A673 (cell line): Measurements from ENCODE around the gene PEX16.

Experiments used
- EZH2 ChIP-seq: fragments of 200-600 bp; sonication (generic); IDR thresholded peaks from 2 replicates; pipeline ENCODE4 v1.6.1; 2017; ENCODE audit warnings: borderline replicate concordance, low read depth, mild to moderate bottlenecking, mixed read lengths, antibody characterized with exemption, low read length; ENCODE audit not compliant: poor library complexity, severe bottlenecking
- TF ChIP-seq, protein P1 (sequence below): fragments of 300-800, 200-600 bp; sonication (generic); conservative IDR thresholded peaks from 2 replicates; pipeline ENCODE4 v1.5.1; 2017; ENCODE audit warnings: low read depth, mild to moderate bottlenecking, antibody characterized with exemption, low read length, moderate library complexity, mixed read lengths

DNA sequence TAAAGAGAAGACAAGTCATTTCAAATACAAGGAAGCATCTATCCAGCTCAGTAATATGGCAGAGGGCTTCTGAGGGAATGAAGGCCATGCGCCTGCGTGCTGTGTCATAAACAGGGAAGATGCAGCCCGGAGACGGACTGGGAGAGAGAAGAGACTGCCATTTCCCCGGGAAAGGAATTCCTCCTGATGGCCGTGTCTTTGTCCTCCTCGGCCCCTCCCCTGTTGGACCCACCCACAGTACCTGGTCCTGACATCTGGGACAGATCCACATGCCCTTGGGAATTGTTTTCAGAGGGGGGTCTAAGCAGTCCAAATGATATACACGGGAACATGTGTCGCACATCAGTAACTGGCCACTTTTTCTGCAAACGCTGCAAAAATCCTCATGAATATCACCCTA is 20.2 kb upstream of the PEX16 start:
- TF ChIP-seq, protein P1, sequence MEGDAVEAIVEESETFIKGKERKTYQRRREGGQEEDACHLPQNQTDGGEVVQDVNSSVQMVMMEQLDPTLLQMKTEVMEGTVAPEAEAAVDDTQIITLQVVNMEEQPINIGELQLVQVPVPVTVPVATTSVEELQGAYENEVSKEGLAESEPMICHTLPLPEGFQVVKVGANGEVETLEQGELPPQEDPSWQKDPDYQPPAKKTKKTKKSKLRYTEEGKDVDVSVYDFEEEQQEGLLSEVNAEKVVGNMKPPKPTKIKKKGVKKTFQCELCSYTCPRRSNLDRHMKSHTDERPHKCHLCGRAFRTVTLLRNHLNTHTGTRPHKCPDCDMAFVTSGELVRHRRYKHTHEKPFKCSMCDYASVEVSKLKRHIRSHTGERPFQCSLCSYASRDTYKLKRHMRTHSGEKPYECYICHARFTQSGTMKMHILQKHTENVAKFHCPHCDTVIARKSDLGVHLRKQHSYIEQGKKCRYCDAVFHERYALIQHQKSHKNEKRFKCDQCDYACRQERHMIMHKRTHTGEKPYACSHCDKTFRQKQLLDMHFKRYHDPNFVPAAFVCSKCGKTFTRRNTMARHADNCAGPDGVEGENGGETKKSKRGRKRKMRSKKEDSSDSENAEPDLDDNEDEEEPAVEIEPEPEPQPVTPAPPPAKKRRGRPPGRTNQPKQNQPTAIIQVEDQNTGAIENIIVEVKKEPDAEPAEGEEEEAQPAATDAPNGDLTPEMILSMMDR: no peak
- TF ChIP-seq EZH2: no peak
